Osteoblast (primary cell): Measurements from ENCODE around the gene SRSF2. TPM values are rescaled to one million over a fixed set of nuclear protein-coding genes. Genes with fewer than 3 reads are reported as not detected.
"Not testable (repeated sequence)": the region's sequence is repeated elsewhere in the genome, so short reads cannot be mapped to it uniquely, and the experiment has no call there.

Experiments used
- DNase-seq: peaks from one replicate; pipeline ENCODE4 v3.0.0; 2011; ENCODE audit warnings: low spot score, mixed read lengths; ENCODE audit not compliant: insufficient read length; ENCODE audit errors: missing footprints
- H2AFZ ChIP-seq: 2 replicates; pipeline ENCODE4 v1.6.0; 2011; ENCODE audit warnings: mild to moderate bottlenecking, low read length
- H3K27ac ChIP-seq: 2 replicates; pipeline ENCODE4 v1.5.1; 2011; ENCODE audit warnings: mild to moderate bottlenecking, low read depth, low read length, moderate library complexity
- H3K27me3 ChIP-seq: 2 replicates; pipeline ENCODE4 v1.6.0; 2012; ENCODE audit warnings: mild to moderate bottlenecking, control low read depth, inconsistent platforms, low read length, moderate library complexity; ENCODE audit not compliant: insufficient read depth
- H3K36me3 ChIP-seq: 2 replicates; pipeline ENCODE4 v1.5.1; 2011; ENCODE audit warnings: mild to moderate bottlenecking, low read length, control low read depth, moderate library complexity; ENCODE audit not compliant: insufficient read depth
- H3K4me1 ChIP-seq: 2 replicates; pipeline ENCODE4 v1.5.1; 2011; ENCODE audit warnings: mild to moderate bottlenecking, low read length, control low read depth, moderate library complexity; ENCODE audit not compliant: insufficient read depth
- H3K4me2 ChIP-seq: 2 replicates; pipeline ENCODE4 v1.6.0; 2011; ENCODE audit warnings: mild to moderate bottlenecking, low read length; ENCODE audit not compliant: insufficient read depth
- H3K4me3 ChIP-seq: fragments of 200-600 bp; sonication (generic); 3 replicates; pipeline ENCODE4 v1.5.1; 2012; ENCODE audit warnings: mild to moderate bottlenecking, low read length, inconsistent platforms; ENCODE audit not compliant: insufficient read depth
- H3K79me2 ChIP-seq: 2 replicates; pipeline ENCODE4 v1.6.0; 2012; ENCODE audit warnings: mild to moderate bottlenecking, low read length, control low read depth, inconsistent platforms; ENCODE audit not compliant: insufficient read depth
- H3K9me3 ChIP-seq: 2 replicates; pipeline ENCODE4 v1.5.1; 2011; ENCODE audit warnings: low read depth, low read length, control low read depth
- H4K20me1 ChIP-seq: 2 replicates; pipeline ENCODE4 v1.6.0; 2012; ENCODE audit warnings: mild to moderate bottlenecking, low read length, control low read depth; ENCODE audit not compliant: insufficient read depth
- total RNA-seq: library from RNA; depleted of rRNA; stranded (reverse); fragments of >200 nt; gene quantifications from 2 replicates; pipeline ENCODE4 v1.2.3, GENCODE V29; 2012
- TF ChIP-seq, protein P1 (sequence below): IDR thresholded peaks from 2 replicates; pipeline ENCODE4 v1.5.1; 2011; ENCODE audit warnings: mild to moderate bottlenecking, low read depth, low read length, moderate library complexity; ENCODE audit errors: extremely low read depth

Gene SRSF2
- total RNA-seq, 1 donor, result 102 TPM

DNA sequence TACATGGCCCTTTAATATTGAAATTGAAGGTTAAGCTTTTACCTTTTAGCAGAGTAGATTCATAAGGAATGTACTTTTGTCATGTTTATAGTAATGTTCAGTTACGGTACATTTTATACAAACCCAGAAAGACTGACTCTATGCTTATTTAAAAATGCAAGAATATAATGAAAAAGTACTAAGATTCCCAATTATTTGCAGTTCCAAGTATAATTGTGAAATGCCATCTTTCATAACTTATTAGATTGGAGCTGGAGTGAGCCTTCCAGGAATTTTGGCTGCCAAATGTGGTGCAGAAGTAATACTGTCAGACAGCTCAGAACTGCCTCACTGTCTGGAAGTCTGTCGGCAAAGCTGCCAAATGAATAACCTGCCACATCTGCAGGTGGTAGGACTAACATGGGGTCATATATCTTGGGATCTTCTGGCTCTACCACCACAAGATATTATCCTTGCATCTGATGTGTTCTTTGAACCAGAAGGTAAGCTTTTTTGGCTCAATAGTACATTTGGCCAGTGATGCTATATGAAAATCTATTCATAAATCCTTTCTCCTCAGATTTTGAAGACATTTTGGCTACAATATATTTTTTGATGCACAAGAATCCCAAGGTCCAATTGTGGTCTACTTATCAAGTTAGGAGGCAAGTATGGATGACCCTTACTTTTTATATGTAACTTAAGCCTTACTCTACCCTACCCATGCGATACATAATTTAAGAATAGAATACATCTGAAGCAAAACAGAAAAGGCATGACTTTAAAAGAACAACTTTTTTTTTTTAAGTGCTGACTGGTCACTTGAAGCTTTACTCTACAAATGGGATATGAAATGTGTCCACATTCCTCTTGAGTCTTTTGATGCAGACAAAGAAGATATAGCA is 4.2 kb downstream of the SRSF2 start:
- H3K4me3 ChIP-seq, result no peak overlapping the region
- H3K79me2 ChIP-seq, result peaks cover 86% of the 10 kb centered on the region
- peaks cover 57% of the 10 kb centered on the region for H3K36me3 ChIP-seq
- H2AFZ ChIP-seq, result no peak overlapping the region
- H3K9me3 ChIP-seq, result no peaks in the 10 kb centered on the region
- H3K27ac ChIP-seq, result peak overlapping the region; percentile 50
- no peaks in the 10 kb centered on the region for H3K27me3 ChIP-seq
- H3K4me2 ChIP-seq, result peak overlapping the region; percentile 94
- peak; percentile 10 for DNase-seq
- H3K4me1 ChIP-seq, result peaks cover 38% of the 10 kb centered on the region
- peaks cover 41% of the 10 kb centered on the region for H4K20me1 ChIP-seq
- TF ChIP-seq, protein P1, sequence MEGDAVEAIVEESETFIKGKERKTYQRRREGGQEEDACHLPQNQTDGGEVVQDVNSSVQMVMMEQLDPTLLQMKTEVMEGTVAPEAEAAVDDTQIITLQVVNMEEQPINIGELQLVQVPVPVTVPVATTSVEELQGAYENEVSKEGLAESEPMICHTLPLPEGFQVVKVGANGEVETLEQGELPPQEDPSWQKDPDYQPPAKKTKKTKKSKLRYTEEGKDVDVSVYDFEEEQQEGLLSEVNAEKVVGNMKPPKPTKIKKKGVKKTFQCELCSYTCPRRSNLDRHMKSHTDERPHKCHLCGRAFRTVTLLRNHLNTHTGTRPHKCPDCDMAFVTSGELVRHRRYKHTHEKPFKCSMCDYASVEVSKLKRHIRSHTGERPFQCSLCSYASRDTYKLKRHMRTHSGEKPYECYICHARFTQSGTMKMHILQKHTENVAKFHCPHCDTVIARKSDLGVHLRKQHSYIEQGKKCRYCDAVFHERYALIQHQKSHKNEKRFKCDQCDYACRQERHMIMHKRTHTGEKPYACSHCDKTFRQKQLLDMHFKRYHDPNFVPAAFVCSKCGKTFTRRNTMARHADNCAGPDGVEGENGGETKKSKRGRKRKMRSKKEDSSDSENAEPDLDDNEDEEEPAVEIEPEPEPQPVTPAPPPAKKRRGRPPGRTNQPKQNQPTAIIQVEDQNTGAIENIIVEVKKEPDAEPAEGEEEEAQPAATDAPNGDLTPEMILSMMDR, result no peak

DNA sequence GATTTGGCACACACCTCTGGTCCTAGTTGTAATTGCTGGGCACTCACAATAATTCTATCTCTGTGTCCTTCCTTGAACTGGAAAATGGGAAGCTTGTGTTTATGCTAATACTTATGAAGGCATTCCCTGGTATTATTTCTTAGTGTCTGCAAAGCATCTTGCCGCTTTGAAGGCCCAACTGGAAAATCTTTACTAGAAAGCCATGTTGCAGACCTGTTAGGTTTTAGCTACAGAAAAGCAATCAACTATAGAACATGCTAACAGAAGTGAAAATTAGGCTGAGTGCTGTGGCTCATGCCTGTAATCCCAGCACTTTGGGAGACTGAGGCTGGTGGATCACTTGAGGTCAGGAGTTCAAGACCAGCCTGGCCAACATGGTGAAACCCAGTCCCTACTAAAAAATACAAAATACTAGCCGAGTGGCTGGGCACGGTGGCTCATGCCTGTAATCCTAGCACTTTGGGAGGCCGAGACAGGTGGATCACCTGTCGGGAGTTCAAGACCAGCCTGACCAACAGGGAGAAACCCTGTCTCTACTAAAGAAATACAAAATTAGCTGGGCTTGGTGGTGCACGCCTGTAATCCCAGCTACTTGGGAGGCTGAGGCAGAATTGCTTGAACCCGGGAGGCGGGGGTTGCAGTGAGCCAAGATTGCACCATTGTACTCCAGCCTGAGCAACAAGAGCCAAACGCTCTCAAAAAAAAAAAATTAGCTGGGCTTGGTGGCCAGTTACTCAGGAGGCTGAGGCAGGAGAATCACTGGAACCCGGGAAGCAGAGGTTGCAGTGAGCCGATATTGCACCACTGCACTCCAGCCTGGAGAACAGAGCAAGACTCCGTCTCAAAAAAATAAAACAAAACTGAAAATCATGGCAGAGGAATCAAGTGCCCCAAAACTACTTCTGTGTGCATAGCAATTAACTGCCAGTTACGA is 5.1 kb downstream of the SRSF2 start:
- not testable (repeated sequence) for H3K4me3 ChIP-seq, H3K27ac ChIP-seq, H3K27me3 ChIP-seq, H2AFZ ChIP-seq, H3K9me3 ChIP-seq
- peaks cover 47% of the 10 kb centered on the region for H4K20me1 ChIP-seq
- H3K4me1 ChIP-seq, result peaks cover 45% of the 10 kb centered on the region
- H3K4me2 ChIP-seq, result peak overlapping the region; percentile 94
- peaks cover 57% of the 10 kb centered on the region for H3K36me3 ChIP-seq
- DNase-seq, result peak; percentile 11
- H3K79me2 ChIP-seq, result peaks cover 95% of the 10 kb centered on the region

DNA sequence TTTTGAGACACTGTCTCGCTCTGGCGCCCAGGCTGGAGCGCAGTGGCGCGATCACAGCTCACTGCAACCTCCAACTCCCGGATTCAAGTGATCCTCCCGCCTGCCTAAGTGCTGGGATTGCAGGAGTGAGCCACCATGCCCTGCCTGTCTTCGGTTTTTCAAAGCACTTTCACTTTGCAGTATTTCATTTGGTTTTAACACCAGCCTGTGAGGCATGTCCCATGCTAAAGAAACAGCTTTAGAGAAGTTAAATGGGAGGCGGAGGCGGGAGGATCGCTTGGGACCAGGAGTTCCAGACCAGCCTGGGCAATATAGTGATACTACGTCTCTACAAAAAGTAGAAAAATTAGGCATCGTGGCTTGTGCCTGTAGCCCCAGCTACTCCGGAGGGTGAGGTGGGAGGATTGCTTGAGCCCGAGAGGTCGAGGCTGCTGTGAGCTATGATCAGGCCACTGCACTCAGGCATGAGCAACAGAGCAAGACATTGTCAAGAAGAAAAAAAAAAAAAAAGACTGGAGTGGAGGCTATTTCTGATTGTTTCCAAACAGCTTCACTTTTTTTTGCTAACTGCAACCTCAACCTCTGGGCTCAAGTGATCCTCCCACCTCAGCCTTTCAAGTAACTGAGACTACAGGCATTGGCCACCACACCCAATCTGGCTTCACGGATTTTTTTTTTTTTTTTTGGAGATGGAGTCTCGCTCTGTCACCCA is 9.2 kb downstream of the SRSF2 start:
- Histone ChIP-seq H3K4me2 (peak overlapping the region; percentile 97), H3K27ac (peak overlapping the region; percentile 96), H4K20me1 (peaks cover 35% of the 10 kb centered on the region), H3K27me3 (no peaks in the 10 kb centered on the region), H3K36me3 (peaks cover 49% of the 10 kb centered on the region), H2AFZ (no peak overlapping the region), H3K79me2 (peaks cover 89% of the 10 kb centered on the region), H3K9me3 (no peaks in the 10 kb centered on the region), H3K4me3 (peak overlapping the region; percentile 96), H3K4me1 (peaks cover 31% of the 10 kb centered on the region)
- TF ChIP-seq, protein P1, result no peak
- no peak for DNase-seq
